GM23248 (cell line): ENCODE data around the gene BAG1. TPM values are rescaled to one million over a fixed set of nuclear protein-coding genes. Genes with fewer than 3 reads are reported as not detected.

Experiments used
- DNase-seq: peaks from one replicate; pipeline ENCODE4 v3.0.0-alpha.2; 2015
- H2AFZ ChIP-seq: fragments of 200-600 bp; sonication (generic); 2 replicates; pipeline ENCODE4 v1.6.1; 2016; ENCODE audit warnings: antibody characterized with exemption
- H3F3A ChIP-seq: fragments of 200-600 bp; sonication (generic); 2 replicates; pipeline ENCODE4 v1.6.1; 2016; ENCODE audit warnings: mild to moderate bottlenecking, antibody characterized with exemption, mixed run types; ENCODE audit not compliant: insufficient read depth
- H3K27ac ChIP-seq: fragments of 200-600 bp; sonication (generic); 2 replicates; pipeline ENCODE4 v1.5.1; 2016; ENCODE audit warnings: mild to moderate bottlenecking
- H3K27me3 ChIP-seq: fragments of 200-600 bp; sonication (generic); replicated peaks from 2 replicates; pipeline ENCODE4 v1.6.1; 2016; ENCODE audit warnings: mild to moderate bottlenecking; ENCODE audit not compliant: insufficient read depth
- H3K36me3 ChIP-seq: fragments of 200-600 bp; sonication (generic); 2 replicates; pipeline ENCODE4 v1.6.1; 2016; ENCODE audit warnings: low read depth, mild to moderate bottlenecking
- H3K4me1 ChIP-seq: fragments of 200-600 bp; sonication (generic); 2 replicates; pipeline ENCODE4 v1.6.1; 2016; ENCODE audit warnings: mild to moderate bottlenecking; ENCODE audit not compliant: insufficient read depth
- H3K4me2 ChIP-seq: fragments of 200-600 bp; sonication (generic); one replicate; pipeline ENCODE4 v1.6.1; 2016; ENCODE audit warnings: mild to moderate bottlenecking; ENCODE audit not compliant: unreplicated experiment
- H3K4me3 ChIP-seq: fragments of 200-600 bp; sonication (generic); 2 replicates; pipeline ENCODE4 v1.5.1; 2016; ENCODE audit warnings: mild to moderate bottlenecking
- H3K79me2 ChIP-seq: fragments of 200-600 bp; sonication (generic); 2 replicates; pipeline ENCODE4 v1.6.1; 2016; ENCODE audit warnings: mild to moderate bottlenecking; ENCODE audit not compliant: insufficient read depth
- H3K9ac ChIP-seq: fragments of 200-600 bp; sonication (generic); 2 replicates; pipeline ENCODE4 v1.6.1; 2016; ENCODE audit warnings: mild to moderate bottlenecking
- H3K9me2 ChIP-seq: fragments of 200-600 bp; sonication (generic); 2 replicates; pipeline ENCODE4 v1.6.1; 2016; ENCODE audit warnings: mixed run types, mild to moderate bottlenecking, moderate library complexity; ENCODE audit not compliant: insufficient read depth
- H3K9me3 ChIP-seq: fragments of 200-600 bp; sonication (generic); one replicate; pipeline ENCODE4 v1.6.1; 2017; ENCODE audit warnings: low read depth
- H4K20me1 ChIP-seq: fragments of 200-600 bp; sonication (generic); 2 replicates; pipeline ENCODE4 v1.6.0; 2016; ENCODE audit not compliant: insufficient read depth
- EZH2 ChIP-seq: fragments of 200-600 bp; sonication (generic); IDR thresholded peaks from 2 replicates; pipeline ENCODE4 v1.6.1; 2018; ENCODE audit warnings: antibody characterized with exemption, mild to moderate bottlenecking; ENCODE audit not compliant: insufficient read depth, poor library complexity, severe bottlenecking
- EZH2phosphoT487 ChIP-seq: fragments of 200-600 bp; sonication (generic); IDR thresholded peaks from 2 replicates; pipeline ENCODE4 v1.6.1; 2018; ENCODE audit warnings: antibody characterized with exemption, moderate library complexity, mild to moderate bottlenecking, low read depth; ENCODE audit not compliant: insufficient read depth
- WGBS, 2 experiments: methylation state at CpG; one replicate each; pipeline ENCODE4 v1.1.6; 2015 to 2017; ENCODE audit warnings: low lambda C conversion rate in 2 of 2, low coverage in 1 of 2; ENCODE audit errors: missing lambda C conversion rate in 2 of 2; 5-methylcytosine and 5-hydroxymethylcytosine counted together
- in situ Hi-C: fragments of 300-500 bp; cut with MboI; formaldehyde crosslinking; loops from 2 replicates; pipeline ENCODE4 v1.15.0; 2020
- polyA plus RNA-seq: library from polyadenylated mRNA; unstranded; fragments of >200 nt; fragmentation: Nextera tagmentation; extraction: Ambion mirVana; gene quantifications from 2 replicates; pipeline ENCODE4 v1.2.1, GENCODE V29; 2016
- total RNA-seq: library from RNA; depleted of rRNA; stranded (reverse); fragments of >200 nt; shearing (Covaris generic); gene quantifications from 2 replicates; pipeline ENCODE4 v1.2.3, GENCODE V29; 2014

Gene BAG1
- total and polyA plus RNA-seq, 2 experiments from 2014 or later = 38.2 to 49.7 TPM

DNA sequence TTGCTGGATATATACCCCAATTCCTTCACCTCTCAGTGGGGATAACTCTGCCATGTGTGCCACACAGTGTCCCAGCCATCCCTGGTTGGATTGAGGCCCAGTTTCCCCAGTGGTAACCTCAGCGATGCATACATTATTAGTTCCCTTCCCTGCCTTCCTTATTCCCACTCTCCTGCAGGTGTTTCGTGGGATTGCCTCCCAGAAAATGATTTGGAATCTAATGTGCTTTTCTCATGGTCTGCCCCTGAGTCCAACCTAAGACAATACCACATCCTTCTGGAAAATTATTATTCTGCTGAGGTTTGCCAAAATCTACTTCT lies 32.9 kb downstream of the BAG1 start:
- in situ Hi-C loops = no loop called here
- Histone ChIP-seq H3K27ac (no peak overlapping the region), H3F3A (0 out of 2 replicates have a peak, but pooled peaks cover 2% of the 10 kb centered on the region), H3K9me3 (no peaks in the 10 kb centered on the region), H3K4me2 (no peak overlapping the region), H3K27me3 (no peaks in the 10 kb centered on the region), H4K20me1 (no peaks in the 10 kb centered on the region), H3K4me1 (peaks cover 14% of the 10 kb centered on the region), H3K9me2 (no peaks in the 10 kb centered on the region), H3K36me3 (no peaks in the 10 kb centered on the region), H3K79me2 (no peaks in the 10 kb centered on the region), H3K9ac (no peak overlapping the region), H2AFZ (no peak overlapping the region), H3K4me3 (no peak overlapping the region)
- WGBS, 2 experiments = 89 to 92% methylated on average over 2 of the region's 2 CpGs
- no peak for TF ChIP-seq EZH2phosphoT487
- TF ChIP-seq EZH2 = no peak
- DNase-seq = no peak

- Histone ChIP-seq H3K27ac (no peak overlapping the region), H4K20me1 (no peaks in the 10 kb centered on the region), H3K9ac (no peak overlapping the region), H3K4me1 (peaks cover 14% of the 10 kb centered on the region), H3K4me3 (no peak overlapping the region), H3K9me2 (no peaks in the 10 kb centered on the region), H2AFZ (no peak overlapping the region), H3K36me3 (no peaks in the 10 kb centered on the region), H3K79me2 (no peaks in the 10 kb centered on the region), H3K9me3 (no peaks in the 10 kb centered on the region), H3K4me2 (no peak overlapping the region), H3K27me3 (no peaks in the 10 kb centered on the region), H3F3A (no peaks in the 10 kb centered on the region)
- WGBS, 2 experiments = 76 to 78% methylated on average over 13 of the region's 13 CpGs
- in situ Hi-C loops = no loop called here
- TF ChIP-seq EZH2phosphoT487 (no peak), EZH2 (no peak)
- DNase-seq = no peak
Observed at GRCh38 chr9:33230756-33231622, 33.5 kb downstream of the BAG1 start.

GRCh38 chr9:33229359-33230114 lies 35.0 kb downstream of the BAG1 start:
- no peaks in the 10 kb centered on the region for H3K9me3 ChIP-seq
- no peak for DNase-seq
- no peaks in the 10 kb centered on the region for H3K27me3 ChIP-seq
- no peaks in the 10 kb centered on the region for H3K36me3 ChIP-seq
- H3F3A ChIP-seq = no peaks in the 10 kb centered on the region
- no peak overlapping the region for H3K27ac ChIP-seq
- no peaks in the 10 kb centered on the region for H3K9me2 ChIP-seq
- in situ Hi-C loops = loop anchor here (5.0 kb wide), 1 partner anchor 147 kb away; no protein-coding TSS in a partner anchor
- H3K4me2 ChIP-seq = no peak overlapping the region
- WGBS, 2 experiments = 64 to 66% methylated on average over 9 of the region's 9 CpGs
- TF ChIP-seq EZH2phosphoT487 (no peak), EZH2 (no peak)
- H3K4me1 ChIP-seq = peaks cover 15% of the 10 kb centered on the region
- no peaks in the 10 kb centered on the region for H3K79me2 ChIP-seq
- H3K9ac ChIP-seq = no peak overlapping the region
- no peak overlapping the region for H2AFZ ChIP-seq
- H3K4me3 ChIP-seq = no peak overlapping the region
- H4K20me1 ChIP-seq = no peaks in the 10 kb centered on the region

DNA sequence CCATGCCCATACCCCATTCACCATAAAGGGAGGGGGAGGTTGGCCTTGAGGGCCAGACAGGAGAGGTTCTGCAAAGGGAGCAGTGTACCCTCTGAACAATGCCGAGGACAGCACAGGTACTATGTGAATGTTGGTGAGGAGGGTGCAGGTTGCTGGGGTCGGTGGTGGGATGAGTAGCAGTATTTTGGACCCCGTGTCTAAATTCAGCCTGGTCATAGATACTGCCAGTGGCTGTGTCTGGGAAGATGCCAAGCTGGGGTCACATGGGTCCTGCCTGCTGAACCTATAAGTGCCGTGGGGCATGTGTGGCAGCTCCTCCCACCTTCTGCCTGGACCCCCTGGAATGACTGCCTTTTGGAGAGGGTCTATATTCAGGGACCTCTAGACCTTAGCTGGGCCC lies 35.9 kb downstream of the BAG1 start:
- no peaks in the 10 kb centered on the region for H3K79me2 ChIP-seq
- no peak overlapping the region for H3K4me3 ChIP-seq
- DNase-seq = no peak
- H3K9me2 ChIP-seq = no peaks in the 10 kb centered on the region
- H2AFZ ChIP-seq = no peak overlapping the region
- in situ Hi-C loops = loop anchor here (5.0 kb wide), 1 partner anchor 146 kb away; no protein-coding TSS in a partner anchor
- no peaks in the 10 kb centered on the region for H3K9me3 ChIP-seq
- no peak overlapping the region for H3K9ac ChIP-seq
- TF ChIP-seq EZH2 (no peak), EZH2phosphoT487 (no peak)
- H4K20me1 ChIP-seq = no peaks in the 10 kb centered on the region
- H3K27ac ChIP-seq = no peak overlapping the region
- peaks cover 6% of the 10 kb centered on the region for H3K4me1 ChIP-seq
- no peaks in the 10 kb centered on the region for H3F3A ChIP-seq
- no peak overlapping the region for H3K4me2 ChIP-seq
- no peaks in the 10 kb centered on the region for H3K27me3 ChIP-seq
- no peaks in the 10 kb centered on the region for H3K36me3 ChIP-seq
- WGBS, 2 experiments = 63 to 66% methylated on average over 4 of the region's 4 CpGs
